HG02884 (cell line): ENCODE data around the gene TEX53.
A peak's percentile ranks its signal among the peaks of the same experiment; 100 is the strongest.

Experiments used
- ATAC-seq: cut with Tn5 transposase; IDR thresholded peaks from one replicate; pipeline ENCODE4 v1.9.1; 2021; ENCODE audit warnings: mild to moderate bottlenecking, moderate library complexity; ENCODE audit not compliant: unreplicated experiment

Gene TEX53

DNA sequence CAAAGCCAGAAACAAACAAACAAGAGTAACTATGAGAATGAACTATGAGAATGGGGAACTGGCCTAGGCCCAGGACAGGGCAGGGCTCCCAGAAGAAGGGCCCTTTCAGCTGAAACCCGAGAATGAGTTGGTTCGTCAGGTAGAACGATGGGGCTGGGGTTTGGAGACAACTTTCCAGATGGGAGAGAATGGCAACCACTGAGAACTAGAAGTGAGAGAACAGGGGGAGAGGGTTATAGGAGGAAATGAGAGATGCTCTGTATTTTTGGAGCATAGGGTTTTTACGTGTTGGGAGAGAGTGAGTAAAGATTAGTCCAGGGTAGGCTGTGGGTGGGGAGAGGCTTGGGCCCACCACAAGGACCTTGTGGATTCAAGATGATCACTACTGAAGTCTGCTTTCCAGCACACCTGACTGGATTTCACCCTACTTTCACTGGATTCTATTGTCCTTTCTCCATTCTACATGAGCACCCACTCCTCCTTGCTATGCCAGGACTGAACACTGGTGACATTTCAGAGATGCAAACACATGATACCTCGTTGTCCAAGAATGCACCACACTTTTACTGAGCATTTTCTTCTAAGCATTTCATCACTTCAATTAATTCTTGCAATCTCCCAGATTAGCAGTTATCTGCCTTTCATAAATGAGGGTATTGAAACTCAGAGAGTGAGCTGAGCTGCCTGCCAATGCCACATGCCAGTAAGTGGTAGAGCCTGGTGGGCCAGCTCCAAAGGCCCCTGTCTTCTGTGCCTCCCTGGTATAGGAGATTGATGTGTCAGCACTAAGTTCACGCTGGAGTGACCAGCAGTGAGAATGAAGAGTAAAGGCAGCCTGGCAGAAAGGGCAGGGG lies 49.7 kb downstream of the TEX53 start:
- peak; percentile 46 for ATAC-seq

DNA sequence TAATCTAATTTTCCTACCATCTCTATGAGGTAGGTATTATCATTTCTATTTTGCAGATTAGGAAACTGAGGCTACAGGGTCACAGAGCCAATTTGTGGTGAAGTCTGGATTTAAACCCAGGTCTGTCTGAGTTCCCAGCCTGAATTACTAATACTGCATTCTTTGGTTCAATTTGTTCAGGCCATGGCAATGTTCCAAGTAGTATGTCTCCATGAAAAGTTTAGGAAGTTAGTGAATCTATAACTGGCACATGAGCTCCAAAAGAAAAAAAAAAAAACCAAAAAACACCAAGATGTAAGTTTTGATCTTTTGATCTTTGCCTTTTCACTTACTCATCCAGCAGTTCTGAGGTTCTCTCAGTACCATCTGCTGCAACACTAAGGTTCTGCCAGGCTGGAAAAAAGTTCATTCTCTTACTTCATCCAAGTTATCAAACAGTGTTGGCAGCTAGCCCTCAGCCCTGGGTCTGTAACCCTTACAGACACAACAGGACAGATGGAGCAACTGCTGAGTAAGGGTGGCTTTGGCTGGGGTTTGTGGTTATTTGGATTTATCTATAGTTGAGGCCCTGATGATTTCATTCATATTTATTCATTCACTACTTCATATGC lies 50.9 kb downstream of the TEX53 start:
- ATAC-seq, result no peak
